ENCODE measurements around the gene INPP4A.
A peak's percentile ranks its signal among the peaks of the same experiment; 100 is the strongest.

Gene INPP4A

DNA sequence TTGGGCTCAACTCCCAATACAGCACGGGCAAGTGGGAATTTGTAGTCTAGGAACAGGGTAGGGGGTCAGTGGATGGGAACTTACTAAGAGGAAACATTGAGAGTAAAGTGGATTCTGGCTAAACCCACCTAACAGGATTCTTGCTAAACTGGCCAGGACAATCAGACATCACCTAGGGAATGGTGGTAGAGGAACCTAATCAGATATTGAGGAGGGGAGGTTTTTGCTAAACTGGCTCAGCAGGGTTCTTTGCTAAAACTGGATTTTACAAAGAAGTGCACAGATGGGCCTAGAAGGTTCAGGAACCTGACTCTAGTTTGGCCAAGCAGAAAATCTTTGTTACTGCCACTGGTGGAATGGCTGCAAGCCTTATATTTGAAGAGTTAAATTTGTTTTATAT lies 55.9 kb downstream of the INPP4A start:
- no peak for DNase-seq

- no peak for DNase-seq
These were observed 56.6 kb downstream of the INPP4A start for GRCh38 chr2:98501223-98501622.

GRCh38 chr2:98501876-98502275 lies 57.2 kb downstream of the INPP4A start:
- no peak for DNase-seq

GRCh38 chr2:98502556-98503335 lies 58.1 kb downstream of the INPP4A start:
- peak; percentile 16 for DNase-seq

- DNase-seq: no peak
These were observed 58.9 kb downstream of the INPP4A start for GRCh38 chr2:98503481-98504105.

- no peak for DNase-seq
These were observed 59.9 kb downstream of the INPP4A start for GRCh38 chr2:98504381-98505109.

- DNase-seq: no peak
These were observed 60.7 kb downstream of the INPP4A start for GRCh38 chr2:98505311-98505808.

DNA sequence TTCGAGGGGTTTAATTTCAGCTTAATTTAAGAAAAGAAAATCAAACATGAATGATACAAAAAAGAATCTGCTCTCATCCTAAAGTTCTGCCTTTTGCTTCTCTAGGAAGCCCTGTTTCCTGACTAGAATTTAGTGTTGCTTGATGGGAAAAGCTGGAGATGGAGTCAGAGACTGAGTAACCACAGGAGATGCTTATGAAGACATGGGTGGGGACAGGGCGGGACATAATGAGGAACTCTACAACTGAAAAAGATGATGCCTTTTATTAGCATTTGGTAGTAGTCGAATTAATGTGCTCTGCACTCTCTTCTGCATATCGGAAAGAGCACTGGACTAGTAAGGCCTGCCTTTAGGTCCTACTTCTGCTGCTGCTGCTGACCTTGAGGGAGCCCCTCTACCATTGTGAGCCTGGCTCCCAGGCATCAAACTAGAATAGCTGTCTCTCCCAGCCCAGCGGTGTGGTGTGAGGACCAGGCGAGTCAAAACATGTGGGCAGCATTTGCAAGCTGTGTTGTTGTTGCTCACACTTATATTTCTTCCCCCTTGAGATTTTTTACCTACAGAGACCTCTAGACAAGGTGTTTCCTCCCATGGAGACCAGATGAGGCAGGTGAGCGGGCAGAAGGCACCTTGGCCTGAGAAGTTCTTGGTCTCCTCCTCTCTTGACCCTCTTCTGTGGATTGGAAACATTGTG lies 61.5 kb downstream of the INPP4A start:
- DNase-seq: no peak

DNA sequence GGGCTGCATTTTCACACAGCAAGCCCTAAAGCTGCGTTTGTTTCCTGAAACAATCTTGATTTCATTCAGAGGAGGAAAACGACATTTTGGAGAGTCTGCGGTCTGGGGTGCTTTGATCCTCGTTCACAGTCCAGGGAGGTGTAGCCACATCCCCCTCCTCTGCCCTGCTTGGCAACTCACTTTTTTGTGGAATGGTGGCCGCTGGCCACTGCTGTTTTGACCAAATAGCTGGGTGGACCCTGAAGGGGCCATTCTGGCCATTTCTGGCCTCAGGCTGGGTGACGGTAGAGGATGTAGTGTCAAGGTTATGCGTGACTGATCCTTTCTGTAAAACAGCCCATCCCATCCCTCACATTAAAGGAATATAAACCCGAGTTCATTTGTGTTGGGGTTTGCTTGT lies 62.2 kb downstream of the INPP4A start:
- no peak for DNase-seq

- DNase-seq: no peak
These were observed 62.8 kb downstream of the INPP4A start for GRCh38 chr2:98507461-98507860.

- DNase-seq: no peak
These were observed 63.4 kb downstream of the INPP4A start for GRCh38 chr2:98507891-98508708.

- DNase-seq: no peak
These were observed 64.0 kb downstream of the INPP4A start for GRCh38 chr2:98508709-98509066.

DNA sequence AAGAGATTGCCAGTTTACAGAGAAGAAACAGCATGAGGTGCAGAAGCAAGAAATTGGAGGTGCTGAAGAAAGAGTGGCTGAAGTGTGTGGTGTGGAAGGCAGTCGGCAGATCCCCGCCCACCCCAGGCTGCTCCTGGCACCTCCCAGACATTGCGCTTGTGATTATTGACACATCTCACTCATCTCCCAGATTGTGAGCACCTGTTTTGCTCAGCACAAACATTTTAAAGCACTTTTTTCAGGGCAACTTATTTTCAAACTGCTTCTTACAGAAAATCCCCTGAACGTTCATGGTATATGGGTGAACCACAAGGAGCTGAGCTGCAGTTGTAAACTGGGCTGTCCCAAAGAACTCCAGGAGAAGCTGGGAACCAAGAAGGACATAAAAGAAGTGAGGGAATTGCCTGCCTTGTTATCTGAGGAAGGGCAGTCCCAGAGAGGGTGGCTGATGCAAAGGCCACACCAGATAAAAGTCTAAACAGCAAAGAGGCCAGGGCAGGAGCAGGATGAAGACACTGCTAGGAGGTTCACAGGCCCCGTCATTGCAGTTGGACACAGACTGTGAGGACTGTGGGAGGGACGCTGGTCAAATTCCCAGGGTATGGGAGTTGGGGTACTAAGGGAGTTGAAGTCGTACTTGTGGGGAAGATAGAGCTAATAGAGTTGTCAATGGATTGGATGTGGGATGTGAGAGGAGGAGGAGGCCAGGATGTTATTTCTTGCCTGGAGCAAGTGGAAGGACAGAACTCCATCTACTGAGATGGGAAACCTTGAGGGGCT lies 65.1 kb downstream of the INPP4A start:
- no peak for DNase-seq

DNA sequence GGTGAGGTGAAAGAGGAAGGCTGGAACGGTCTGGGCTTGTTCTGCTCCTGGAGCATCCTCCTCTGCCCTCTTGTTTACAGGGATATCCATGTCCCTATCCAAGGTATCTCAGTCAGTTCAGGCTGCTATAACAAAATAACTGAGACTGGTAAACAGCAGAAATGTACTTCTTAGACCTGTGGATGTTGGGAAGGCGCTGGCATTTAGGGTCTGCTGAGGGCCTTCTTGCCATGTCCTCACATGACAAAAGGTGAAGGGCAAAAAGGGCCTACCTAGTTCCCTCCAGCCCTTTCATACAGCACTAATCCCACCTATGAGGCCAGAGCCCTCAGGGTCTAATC lies 65.6 kb downstream of the INPP4A start:
- no peak for DNase-seq

- no peak for DNase-seq
These were observed 67.3 kb downstream of the INPP4A start for GRCh38 chr2:98511981-98512380.

- no peak for DNase-seq
These were observed 68.0 kb downstream of the INPP4A start for GRCh38 chr2:98512699-98513098.

DNA sequence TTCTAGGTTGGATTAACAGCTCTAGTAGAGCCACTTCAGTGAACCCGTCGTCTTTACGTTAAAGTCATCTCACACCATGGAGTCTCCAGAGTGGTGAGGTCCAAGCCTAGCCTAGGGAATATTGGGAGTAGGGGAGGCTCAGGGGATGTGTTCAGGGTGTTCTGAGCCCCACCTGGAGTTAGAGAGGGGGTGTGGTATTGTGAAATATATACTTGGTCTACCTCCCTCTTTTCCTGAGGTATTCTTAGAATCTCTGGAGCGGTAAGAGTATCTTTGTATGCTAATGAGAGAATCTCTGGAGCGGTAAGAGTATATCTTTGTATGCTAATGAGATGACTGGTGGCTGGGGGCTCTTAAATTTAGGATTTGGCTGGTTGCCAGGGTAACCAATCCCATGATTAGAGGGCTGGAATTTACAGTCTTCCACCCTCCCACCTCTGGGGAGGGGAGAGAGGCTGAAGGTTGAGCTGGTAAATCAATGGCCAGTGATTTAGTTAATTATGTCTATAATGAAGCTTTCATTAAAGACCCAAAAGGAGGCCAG lies 69.5 kb downstream of the INPP4A start:
- DNase-seq: no peak

DNA sequence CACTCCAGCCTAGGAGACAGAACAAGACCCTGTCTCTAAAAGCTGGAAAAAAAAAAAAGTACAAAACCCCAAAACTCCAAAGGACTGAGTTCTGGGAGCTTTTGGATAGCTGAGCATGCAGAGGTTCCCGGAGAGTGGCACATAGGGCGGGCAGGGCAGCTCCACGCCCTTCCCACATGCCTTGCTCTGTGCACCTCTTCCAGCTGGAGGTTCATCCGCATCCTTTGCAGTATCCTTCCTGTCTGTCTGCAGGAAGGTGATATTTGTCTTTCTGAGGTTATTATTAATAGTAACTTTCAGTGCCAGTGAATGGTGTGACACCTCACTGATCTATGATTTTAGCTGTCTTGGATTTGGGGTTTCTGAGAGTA lies 70.2 kb downstream of the INPP4A start:
- DNase-seq: no peak

DNA sequence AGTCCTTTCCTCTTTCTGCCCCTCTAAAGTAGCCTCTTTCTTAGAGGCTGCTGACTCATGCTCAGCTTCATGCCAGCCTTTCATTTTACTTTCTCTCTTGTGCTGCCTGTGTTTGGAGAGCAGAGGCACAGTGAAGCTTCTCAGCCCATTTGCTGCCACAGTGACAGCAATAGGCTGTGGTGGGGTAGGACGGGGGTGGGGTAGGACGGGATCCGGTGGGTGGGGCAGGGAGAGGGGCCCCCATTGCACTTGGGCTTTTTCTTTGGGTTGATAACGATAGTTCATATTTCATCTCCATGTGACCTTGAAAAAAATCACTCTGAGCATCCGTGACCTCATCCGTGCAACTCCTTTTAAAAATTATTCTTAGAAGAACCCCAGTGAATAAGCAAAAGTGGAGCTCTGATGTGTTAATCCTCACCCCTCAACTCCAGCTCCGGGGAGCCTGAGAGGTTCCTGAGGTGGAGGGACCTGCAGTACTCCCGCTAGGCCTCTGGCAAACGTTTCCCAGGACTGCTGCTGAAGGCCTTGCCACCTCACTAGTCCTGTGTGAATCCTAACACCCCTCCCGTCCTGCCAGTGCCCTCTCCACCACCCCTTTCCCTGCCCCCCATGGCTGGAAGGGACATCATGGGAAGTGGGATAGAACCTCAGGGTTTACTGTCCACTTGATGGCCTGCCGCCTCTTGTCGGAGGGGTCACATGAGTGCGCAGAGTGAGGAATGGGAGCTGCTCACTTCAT lies 70.8 kb downstream of the INPP4A start:
- DNase-seq: peak; percentile 19

DNA sequence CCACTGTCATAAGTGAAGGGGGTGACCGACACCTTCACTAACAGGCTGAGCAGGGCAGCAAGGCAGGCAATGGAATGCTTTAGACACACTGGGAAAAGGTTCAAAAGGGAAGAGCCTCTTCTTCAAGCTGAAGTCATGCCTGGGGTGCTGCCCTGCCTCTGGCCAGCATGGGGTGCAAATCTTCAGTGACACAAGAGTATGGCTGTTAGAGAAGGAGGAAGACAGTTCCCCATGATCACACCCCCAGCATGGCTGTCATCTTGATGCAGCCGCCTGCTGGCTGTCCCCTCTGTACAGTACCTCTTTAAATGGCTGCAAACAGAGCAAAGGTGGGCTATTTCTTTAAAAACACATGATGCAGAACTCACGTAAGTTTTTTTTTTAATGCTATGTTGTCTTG lies 71.9 kb downstream of the INPP4A start:
- no peak for DNase-seq

GRCh38 chr2:98517636-98518035 lies 73.0 kb downstream of the INPP4A start:
- no peak for DNase-seq

Data from HCEC 1CT (cell line).